Measurements from ENCODE around the gene FHIT. TPM values are rescaled to one million over a fixed set of nuclear protein-coding genes. Genes with fewer than 3 reads are reported as not detected.
"Not testable (repeated sequence)": the region's sequence is repeated elsewhere in the genome, so short reads cannot be mapped to it uniquely, and the experiment has no call there.

FHIT gene
- total RNA-seq, 1 donor from 2014 or later = 8.5 TPM

DNA sequence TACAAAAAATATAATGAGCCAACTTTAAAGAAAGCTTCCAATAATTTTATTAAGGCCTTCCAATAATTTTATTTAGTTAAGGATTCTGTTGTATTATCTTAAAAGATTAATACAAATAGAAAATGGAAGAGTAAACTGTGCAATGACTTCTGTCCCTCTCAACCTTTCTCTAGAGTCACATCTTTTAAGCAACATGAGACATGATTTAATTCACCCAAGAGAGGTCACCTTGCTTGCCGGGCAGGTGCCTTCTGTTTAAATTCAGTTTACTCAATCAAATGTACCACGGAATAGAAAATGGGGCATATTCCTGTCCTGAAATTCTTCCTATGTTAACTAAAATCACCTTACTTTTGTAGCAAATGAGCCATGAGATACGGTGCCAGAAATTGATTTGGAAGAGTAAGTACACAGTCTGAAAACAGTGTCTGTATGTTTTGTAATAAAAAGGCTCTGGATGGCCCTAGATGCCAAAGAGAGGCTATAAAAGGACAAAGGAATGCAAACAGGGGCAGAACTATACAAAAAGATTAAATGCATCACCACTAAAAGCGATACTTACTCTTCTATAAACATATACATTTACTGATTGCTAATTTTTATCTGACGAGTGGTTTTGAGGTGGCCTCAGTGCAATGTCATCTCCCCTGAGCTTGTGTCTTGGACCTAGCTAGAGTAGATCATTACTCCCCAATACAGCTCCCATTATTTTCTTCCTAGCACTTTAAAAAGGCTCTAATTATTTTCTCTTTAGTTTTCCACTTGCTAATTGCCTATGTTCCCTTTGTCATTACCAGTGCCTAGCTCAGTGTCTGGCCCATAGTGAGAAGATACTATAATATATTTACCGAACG, 134.0 kb downstream of the FHIT start:
- DNase-seq (ENCODE audit: low spot score) = no peak

DNA sequence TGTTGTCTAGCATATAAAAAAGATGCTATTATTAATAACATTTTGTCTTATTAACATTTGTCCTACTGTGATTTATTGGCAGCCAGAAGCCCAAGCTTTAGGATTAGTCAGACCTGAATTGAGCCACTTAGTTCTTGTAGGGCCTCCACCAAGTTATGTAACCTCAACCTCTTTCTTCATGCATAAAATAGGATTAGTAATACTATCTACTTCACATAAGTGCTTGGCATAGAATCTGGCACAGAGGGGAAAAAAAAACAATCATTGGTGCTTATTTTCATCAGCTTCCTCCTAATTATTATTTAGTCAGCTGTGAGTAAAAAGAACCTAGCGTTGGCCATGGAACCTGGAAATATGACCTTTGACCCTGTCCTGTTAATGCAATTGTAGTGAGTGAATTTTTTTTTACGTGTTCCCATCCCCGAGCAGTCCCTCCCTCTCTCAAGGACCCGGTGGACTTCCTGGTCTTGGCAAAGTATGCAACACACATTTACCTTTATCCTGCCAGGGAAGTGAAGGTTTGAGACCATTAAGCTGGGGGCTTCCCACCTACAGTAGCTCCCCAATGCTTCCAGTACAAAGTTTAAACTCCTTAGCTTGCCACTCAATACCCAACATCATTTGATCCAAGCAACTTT, 136.8 kb downstream of the FHIT start:
- no peak for DNase-seq (ENCODE audit: low spot score)

DNA sequence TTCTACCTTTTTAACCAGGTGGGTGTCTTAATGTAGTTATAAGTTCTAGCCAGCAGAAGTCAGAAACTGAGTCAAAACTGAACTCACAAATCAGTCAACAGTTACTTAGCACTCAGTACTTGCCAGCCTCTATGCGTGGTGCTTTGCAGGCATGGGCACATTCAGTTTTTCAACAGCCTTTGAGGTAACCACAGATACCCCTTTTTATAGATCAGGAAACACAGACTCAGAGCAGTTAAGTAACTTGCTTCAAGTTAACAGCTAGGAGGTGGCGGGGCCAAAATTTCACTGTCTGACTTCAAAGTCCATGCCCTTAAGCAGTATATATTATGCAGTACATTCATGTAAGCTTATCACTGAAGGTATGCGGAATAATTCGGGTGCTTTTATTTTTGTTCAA, 139.4 kb downstream of the FHIT start:
- no peak for DNase-seq (ENCODE audit: low spot score)

DNA sequence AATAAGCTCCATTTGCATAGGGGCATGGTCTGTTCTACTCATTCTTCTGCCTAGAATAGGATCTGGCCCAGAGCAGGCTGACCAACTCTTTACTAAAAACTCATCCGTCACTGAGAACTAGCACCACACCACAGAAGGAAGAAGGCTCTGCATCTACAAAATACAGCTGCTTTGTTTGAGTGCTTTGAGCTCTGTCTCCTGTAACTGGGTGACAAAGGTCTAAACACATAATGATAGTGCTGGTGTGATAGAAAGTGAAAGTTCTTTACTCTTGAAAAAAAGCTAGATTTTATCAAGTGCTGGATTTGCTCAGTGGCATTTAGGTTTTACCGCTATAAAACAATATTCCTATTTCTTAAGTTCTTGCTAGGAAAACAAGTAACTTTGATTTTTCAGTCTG, 140.7 kb downstream of the FHIT start:
- DNase-seq (ENCODE audit: low spot score) = no peak

DNA sequence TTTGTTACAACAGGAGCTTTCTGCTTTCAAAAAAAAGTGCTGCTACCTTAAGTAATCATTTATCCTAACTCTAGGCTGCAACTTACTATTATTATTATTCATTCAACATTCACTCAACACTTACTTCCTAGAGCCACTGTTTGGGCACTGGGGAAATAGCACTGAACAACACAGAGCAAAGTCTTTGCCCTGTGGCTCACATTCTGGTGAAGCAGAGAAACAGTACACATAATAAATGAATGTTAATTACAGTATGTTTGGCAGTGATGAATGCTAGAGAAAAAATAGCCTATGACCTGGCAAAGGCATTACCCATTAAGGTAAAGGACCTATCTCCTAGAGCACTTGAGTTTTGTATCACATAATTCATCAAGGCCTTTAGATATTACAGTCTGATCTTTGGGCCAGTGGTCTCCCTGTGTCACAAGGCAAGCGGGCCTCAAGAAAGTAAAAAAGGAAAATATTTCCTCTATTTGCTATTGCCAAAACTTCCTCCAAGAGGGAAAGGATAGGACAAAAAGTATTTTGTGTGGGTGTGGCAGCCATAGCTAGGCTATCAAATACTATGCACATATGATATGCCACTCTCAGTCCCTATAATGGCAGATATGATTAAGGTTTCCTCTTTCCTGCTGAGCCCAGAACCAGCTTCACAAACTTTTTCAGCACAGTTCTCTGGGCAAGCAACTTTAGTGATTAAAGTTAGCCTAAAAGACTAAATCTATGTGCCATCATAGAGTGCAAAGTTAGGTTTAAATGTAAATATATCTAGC, 142.8 kb downstream of the FHIT start:
- DNase-seq (ENCODE audit: low spot score) = no peak

DNA sequence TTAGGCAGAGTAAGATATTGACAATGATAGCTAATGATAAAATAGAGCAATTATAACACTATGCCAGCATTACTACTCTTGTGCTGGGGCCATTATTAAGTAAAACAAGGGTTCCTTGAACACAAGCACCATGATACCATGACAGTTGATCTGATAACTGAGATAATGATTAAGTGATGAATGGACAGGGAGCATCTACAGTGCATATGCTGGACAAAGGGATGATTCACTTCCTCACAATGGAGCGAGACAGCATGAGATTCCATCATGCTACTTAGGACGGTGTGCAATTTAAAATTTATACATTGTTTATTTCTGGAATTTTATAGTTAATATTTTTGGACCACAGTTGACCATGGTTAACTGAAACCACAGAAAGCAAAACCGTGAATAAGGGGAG, 156.6 kb downstream of the FHIT start:
- no peak for DNase-seq (ENCODE audit: low spot score)

DNA sequence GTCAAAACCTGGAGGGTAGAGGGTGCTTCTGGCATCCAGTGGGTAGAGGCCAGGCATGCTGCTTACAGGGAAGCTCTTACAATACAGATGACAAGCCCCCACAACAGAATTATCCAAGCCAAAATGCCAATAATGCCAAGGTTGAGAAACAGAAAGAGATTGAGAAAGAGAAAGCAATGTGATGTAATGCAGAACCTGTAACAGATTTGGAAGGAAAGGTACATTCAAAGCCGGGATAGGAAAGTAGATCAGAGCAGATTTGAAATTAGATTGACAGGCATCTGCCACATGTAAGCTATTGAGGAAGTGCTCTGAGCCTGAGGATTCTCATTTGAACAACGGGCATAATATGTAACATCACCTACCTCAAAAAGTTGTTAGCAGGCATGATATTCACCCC, 157.9 kb downstream of the FHIT start:
- no peak for DNase-seq (ENCODE audit: low spot score)

DNA sequence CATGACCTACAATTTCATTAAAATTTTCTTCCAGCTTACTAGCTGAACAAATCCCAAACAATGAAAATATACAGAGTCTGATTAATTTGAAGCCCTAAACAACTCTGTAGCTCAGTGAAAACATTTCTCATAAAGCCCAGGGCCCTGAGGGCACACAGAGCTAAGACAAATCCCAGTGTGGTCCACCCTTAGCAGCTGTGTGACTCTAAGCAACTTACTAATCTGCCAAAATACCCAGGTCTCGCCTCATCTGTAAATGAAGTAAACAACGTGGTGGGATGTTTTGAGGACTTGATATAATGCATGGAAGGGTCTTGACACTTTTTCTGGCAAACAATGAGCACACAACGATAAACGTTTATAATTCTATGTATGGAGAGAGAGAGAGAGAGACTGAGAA, 158.4 kb downstream of the FHIT start:
- DNase-seq (ENCODE audit: low spot score) = no peak

DNA sequence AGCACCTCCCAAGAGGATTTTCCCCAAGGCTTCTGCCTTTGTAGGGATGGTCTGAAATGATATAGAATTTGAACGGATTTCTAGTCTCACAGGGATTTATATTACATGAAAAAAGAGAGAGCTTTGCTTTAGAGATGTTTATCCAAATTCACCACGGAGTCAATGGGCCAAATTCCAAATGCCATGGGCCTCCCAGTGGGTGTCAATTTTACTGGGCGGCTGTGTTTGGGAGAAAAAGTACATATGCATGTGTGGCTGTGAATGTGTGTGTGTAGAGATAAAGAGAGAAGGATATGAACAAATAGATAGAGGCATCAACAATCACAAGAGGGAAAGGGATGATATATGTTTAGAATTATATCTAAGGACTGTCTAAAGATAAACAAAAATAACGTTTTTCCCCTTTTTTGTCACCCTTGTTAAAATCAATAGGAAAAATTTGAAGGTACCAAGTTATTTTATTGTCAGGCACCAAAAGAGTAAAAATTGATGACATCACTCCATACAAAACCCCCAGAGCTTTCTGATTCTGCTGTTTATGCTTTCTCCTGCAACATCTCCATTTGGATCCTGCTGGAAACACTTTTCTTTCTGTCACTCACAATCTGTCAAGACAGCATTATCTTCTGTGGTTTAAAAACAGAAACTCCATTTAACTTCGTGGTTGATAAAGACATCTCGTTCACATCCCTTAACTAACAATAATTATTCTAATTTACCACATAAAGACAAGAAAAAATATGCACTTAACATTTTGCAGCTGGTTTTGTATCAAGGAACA, 160.7 kb downstream of the FHIT start:
- DNase-seq (ENCODE audit: low spot score) = no peak

DNA sequence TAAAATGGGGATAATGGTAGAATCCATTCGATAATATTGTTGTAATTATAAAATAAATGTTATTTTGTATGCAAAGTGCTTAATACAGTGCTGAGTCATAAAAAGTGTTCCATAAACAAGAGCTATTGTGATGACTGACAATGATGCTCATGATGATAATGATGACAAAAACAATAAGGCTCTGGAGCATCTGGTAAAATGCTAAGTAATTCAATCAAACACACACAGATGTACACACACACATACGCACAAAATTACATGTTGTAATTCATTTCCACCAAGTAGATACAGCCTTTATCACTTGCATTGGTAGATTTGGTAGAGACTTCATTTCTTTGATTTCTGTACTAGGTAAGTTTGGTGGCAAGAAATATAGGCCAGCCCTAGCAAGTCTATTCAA, 163.8 kb downstream of the FHIT start:
- DNase-seq (ENCODE audit: low spot score) = no peak

DNA sequence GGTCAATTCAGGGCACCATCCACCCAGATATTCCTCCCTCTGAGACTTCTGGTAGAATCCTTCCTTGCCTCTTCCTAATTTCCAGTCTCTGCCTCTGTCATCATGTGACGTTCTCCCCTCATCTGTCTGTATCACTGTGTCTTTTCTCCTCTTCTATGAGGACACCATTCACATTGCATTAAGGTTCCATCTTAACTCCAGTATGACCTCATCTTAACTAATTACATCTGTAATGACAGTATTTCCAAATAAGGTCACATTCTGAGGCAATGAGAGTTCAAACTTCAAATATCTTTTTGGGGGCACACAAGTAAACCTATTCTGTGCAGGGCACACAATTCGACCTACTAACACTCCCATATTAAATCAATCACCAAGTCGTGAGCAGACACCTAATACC, 169.7 kb downstream of the FHIT start:
- no peak for DNase-seq (ENCODE audit: low spot score)

DNA sequence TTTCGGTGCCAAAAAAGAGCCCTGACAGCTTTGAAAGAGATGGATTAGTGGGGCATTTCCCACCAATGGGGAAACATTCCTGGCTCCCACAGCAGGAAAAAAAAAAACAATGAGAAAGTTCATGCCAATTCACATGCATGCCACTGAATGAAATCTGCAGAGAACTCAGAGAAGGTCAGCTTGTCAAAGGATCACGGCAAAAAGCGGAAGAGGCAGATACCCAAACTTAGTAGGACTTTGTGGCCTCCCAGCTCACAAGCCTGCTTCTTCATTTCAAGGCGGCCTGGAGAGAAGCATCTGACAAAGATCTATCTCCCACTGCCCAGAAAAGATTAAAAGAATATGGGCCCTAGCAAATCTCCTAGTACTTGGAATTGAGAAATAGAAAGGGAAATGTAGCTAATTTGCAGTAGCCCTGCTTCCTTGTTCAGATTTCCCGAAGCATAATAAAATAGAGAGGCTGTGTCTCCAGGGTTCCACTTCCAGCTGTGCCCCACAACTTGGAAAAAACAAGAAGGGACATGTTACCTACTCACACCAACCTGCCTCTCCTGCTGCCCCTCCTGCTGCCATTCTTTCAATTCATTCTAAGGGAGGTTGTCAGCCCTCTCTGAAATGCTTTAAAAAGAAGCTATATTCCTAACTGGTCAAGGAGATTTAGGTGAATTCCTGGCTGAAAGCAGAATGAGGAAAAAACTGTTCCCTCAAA, 170.4 kb downstream of the FHIT start:
- no peak for DNase-seq (ENCODE audit: low spot score)

DNA sequence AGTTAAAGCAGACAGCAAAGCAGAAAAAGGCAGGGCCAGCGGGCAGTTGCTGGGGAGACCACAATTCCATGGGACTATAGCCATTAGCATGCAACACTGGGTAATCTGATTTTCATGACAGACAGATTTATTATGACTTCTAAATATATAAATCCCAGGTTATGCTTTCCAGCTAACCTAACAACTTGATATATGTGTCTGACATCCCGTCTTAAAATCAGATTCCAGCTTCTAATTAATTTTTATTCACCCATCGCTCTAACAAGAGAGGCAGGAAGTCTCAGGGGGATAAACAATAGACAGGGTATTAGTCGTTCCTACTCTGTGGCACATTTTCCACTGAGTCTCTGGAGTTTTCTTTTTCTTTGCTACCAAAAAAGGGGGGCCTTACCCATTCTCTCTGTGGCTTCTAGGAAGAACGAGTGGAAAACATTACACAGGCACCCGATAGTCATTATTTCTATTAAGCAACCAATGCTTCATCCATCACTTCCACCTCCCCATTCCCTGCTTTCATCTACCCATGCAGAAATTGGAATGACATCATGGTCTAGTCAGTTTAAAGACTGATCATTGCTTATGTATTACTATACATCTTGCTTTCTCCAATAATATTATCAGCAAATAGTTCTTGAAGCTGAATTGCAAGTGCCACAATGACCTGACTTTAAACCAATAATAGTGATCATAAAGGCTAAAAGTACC, 173.1 kb downstream of the FHIT start:
- DNase-seq (ENCODE audit: low spot score) = no peak

DNA sequence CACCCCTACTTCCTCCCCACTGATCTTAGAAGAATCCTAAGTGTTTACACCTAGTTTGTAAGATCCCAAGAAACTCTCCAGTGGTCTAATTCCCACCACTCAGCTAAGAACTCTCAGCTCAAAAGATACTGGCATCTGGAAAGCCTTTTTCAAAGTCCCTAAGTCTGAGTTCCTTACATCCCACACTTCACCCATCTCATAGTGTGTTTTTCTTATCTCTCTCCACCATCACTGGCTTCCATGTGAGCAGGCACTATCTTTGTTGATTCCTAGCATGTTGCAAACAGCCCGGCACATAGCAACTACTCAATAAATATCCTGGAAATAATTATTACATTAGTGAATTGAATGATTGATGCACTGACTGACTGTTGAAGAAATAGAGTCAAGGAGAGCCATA, 173.7 kb downstream of the FHIT start:
- DNase-seq (ENCODE audit: low spot score) = no peak

DNA sequence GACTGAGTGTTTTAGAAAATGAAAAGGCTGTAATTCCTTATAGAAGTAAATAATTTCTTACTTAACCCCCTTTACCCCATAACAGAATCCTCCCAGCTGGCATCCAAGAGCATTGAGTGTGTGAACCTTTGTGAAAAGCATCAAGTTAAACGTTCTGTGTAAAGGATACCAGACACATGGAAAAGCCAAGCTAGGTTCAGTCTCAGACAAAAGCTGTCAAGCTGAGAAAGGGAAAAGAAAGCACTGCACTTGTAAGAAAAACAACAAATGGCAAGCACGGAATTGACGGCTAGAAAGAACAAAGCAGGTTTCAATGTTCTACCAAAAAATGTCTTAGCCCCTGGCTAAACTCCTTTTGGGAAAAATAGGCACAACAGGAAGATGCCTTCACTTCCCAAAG, 176.5 kb downstream of the FHIT start:
- DNase-seq (ENCODE audit: low spot score) = no peak

DNA sequence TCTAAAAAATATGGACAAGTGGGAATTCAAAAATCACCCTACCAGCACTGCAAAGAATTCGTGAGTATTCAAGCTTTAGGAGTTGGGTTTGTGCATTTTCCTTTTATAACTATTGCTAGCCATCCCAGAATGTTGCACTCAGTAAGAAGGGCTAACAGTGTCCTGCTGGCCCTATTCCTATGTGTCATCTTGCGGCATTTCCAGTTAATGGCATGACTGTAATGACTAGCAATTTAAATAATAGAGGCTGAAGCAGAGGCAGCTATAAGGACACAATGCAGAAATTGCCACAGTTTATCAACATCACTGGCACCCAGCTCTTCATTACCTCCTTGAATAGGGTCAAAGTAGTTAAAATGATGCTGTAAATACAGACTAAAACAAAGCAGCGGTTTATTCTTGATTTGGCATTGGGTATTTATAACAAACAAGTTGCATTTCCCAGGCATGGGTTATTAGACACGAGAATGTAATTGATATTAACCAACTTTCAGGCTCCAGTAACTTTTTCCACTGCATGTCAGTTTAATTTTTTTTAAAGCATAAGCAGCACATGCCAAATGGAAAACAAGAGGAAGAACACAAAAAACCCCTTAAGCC, 177.6 kb downstream of the FHIT start:
- no peak for DNase-seq (ENCODE audit: low spot score)

DNA sequence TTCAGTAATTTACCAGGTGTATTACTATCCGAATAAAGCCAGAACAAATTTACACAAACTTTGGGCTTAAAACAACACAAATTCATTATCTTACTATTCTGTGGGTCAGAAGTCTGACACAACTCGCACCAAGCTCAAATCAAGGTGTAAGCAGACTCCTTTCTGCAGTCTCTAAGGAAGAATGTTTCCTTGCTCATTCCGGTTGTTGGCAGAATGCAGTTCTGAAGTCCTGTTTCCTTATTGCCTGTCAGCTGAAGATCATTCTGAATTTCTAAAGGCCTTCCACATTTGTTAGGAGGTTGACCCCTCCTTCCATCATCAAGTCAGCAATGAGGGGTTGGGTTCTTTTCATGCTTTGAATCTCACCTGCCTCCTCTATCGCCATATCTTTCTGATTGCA, 183.2 kb downstream of the FHIT start:
- DNase-seq (ENCODE audit: low spot score) = no peak

DNA sequence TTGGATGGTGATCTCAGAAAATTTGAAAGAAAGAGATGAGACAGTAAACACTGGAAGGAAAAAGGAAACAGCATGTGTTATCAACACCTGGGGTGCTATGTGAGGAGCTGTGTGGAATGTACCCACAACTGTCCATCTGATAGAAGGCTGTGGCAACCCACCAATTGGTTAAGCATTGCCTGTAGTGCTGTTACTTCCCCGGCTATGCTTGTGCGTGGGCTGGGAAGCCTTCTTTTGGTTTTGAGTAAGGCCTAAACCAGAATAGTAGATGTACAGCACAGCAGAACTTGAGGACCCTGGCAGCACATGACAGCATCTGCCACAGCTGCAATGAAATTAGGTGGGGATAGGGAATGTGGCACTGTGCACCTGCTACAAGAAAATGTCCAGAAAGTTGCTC, 184.5 kb downstream of the FHIT start:
- DNase-seq (ENCODE audit: low spot score) = no peak

DNA sequence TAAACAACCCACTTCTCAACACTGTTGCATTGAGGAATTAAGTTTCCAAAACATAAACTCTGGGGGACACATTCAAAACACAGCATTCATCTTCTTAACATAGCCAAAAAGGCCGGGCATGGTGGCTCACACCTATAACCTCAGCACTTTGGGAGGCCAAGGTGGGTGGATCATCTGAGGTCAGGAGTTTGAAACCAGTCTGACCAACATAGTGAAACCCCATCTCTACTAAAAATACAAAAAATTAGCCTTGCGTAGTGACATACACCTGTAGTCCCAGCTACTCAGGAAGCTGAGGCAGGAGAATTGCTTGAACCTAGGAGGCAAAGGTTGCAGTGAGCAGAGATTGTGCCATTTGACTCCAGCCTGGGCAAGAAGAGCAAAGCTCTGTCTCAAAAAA, 185.0 kb downstream of the FHIT start:
- not testable (repeated sequence) for DNase-seq (ENCODE audit: low spot score)

Data from mesenteric fat pad (tissue), 1 donor.